Tibial nerve (tissue), 3 donors: ENCODE data around the gene OR1F1.

ENCODE experiments used
- POLR2A ChIP-seq, 2 donors: fragments of 450-650 bp; IDR thresholded peaks; one replicate each; pipeline ENCODE4 v1.6.1; 2017; ENCODE audit warnings: antibody characterized with exemption in 2 of 2, mild to moderate bottlenecking in 2 of 2, moderate library complexity in 2 of 2
- TF ChIP-seq, protein P1 (sequence below), 5 experiments: fragments of 200-600 bp in 3 of 5; fragments of 450-650 bp in 2 of 5; sonication (generic) in 3 of 5; IDR thresholded peaks; one replicate each; pipeline ENCODE4 v1.5.1; 2016 to 2019; ENCODE audit warnings: antibody characterized with exemption in 5 of 5, mild to moderate bottlenecking in 3 of 5, moderate library complexity in 2 of 5

DNA sequence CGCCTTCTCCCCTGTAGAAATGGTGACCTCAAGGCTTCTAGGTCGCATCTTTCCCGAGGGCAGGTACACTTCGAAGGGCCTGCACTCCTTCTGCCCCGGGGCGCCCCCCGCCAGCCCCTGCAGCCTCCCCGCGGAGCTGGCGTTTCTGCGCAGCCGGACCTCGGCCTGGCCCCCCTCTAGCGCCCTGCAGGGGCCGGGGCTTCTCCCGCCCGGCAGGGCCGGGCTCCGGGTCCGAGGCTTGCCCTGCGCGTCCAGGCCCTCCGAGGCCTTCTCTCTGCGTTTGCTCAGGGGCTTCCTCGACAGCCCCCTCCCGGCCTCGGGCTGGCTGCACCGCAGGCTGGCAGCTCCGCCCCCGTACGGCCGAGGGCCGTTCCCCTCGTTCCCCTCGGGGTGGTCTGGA is 66.3 kb downstream of the OR1F1 start:
- TF ChIP-seq, protein P1, sequence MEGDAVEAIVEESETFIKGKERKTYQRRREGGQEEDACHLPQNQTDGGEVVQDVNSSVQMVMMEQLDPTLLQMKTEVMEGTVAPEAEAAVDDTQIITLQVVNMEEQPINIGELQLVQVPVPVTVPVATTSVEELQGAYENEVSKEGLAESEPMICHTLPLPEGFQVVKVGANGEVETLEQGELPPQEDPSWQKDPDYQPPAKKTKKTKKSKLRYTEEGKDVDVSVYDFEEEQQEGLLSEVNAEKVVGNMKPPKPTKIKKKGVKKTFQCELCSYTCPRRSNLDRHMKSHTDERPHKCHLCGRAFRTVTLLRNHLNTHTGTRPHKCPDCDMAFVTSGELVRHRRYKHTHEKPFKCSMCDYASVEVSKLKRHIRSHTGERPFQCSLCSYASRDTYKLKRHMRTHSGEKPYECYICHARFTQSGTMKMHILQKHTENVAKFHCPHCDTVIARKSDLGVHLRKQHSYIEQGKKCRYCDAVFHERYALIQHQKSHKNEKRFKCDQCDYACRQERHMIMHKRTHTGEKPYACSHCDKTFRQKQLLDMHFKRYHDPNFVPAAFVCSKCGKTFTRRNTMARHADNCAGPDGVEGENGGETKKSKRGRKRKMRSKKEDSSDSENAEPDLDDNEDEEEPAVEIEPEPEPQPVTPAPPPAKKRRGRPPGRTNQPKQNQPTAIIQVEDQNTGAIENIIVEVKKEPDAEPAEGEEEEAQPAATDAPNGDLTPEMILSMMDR (IDR thresholded peaks at IDR 0.05), result no peak
- no peak for TF ChIP-seq POLR2A (IDR thresholded peaks at IDR 0.05)
